Endodermal cell (in vitro differentiated cells): ENCODE results near the gene SIDT1. TPM values are rescaled to one million over a fixed set of nuclear protein-coding genes. Genes with fewer than 3 reads are reported as not detected.

Experiments used
- DNase-seq: peaks from one replicate; pipeline ENCODE4 v3.0.0-alpha.2; 2017
- H3K27ac ChIP-seq: 2 replicates; pipeline ENCODE4 v1.5.1; 2013; ENCODE audit warnings: mild to moderate bottlenecking, low read depth, low read length, moderate library complexity
- H3K27me3 ChIP-seq: 2 replicates; pipeline ENCODE4 v1.6.1; 2013; ENCODE audit warnings: mild to moderate bottlenecking, low read length, moderate library complexity; ENCODE audit not compliant: insufficient read depth, control insufficient read depth, poor library complexity, severe bottlenecking
- H3K36me3 ChIP-seq: 2 replicates; pipeline ENCODE4 v1.7.0; 2013; ENCODE audit warnings: mild to moderate bottlenecking, low read length, moderate library complexity; ENCODE audit not compliant: control insufficient read depth, insufficient read depth
- H3K4me1 ChIP-seq: one replicate; pipeline ENCODE4 v1.7.0; 2013; ENCODE audit warnings: low read length; ENCODE audit not compliant: control insufficient read depth, insufficient read depth
- H3K4me3 ChIP-seq: 2 replicates; pipeline ENCODE4 v1.5.1; 2013; ENCODE audit warnings: mild to moderate bottlenecking, low read length, moderate library complexity
- H3K9ac ChIP-seq: 2 replicates; pipeline ENCODE4 v1.6.1; 2013; ENCODE audit warnings: mild to moderate bottlenecking, low read length, moderate library complexity; ENCODE audit not compliant: poor library complexity, severe bottlenecking; ENCODE audit errors: extremely low read depth
- H3K9me3 ChIP-seq: 2 replicates; pipeline ENCODE4 v1.6.1; 2013; ENCODE audit warnings: mild to moderate bottlenecking, low read length, moderate library complexity; ENCODE audit not compliant: control insufficient read depth
- H3K27ac Mint-ChIP-seq: 2 replicates; pipeline ENCODE4 v1.8.0; 2020; ENCODE audit warnings: mixed read lengths
- H3K27me3 Mint-ChIP-seq: 2 replicates; pipeline ENCODE4 v1.8.0; 2021; ENCODE audit warnings: mild to moderate bottlenecking, mixed read lengths; ENCODE audit not compliant: insufficient read depth
- H3K36me3 Mint-ChIP-seq: 2 replicates; pipeline ENCODE4 v1.8.0; 2020; ENCODE audit warnings: low read depth, mixed read lengths
- H3K4me1 Mint-ChIP-seq: 2 replicates; pipeline ENCODE4 v1.8.0; 2020; ENCODE audit warnings: mixed read lengths
- H3K4me3 Mint-ChIP-seq: 2 replicates; pipeline ENCODE4 v1.8.0; 2020; ENCODE audit warnings: mild to moderate bottlenecking, moderate library complexity, mixed read lengths
- H3K9me3 Mint-ChIP-seq: 2 replicates; pipeline ENCODE4 v1.8.0; 2020; ENCODE audit warnings: mild to moderate bottlenecking, mixed read lengths
- CTCF ChIP-seq: fragments of 200-600 bp; sonication (generic); conservative IDR thresholded peaks from 2 replicates; pipeline ENCODE4 v1.5.0; 2021; ENCODE audit warnings: antibody characterized with exemption, mild to moderate bottlenecking
- WGBS, 2 experiments: methylation state at CpG; one replicate each; pipeline versions ENCODE4 v1.1.5 to v1.1.7; 2013; ENCODE audit warnings: missing lambda C conversion rate in 2 of 2, mixed read lengths in 1 of 2; ENCODE audit not compliant: insufficient coverage in 1 of 2, insufficient read length in 1 of 2; 5-methylcytosine and 5-hydroxymethylcytosine counted together
- total RNA-seq, 2 donors: library from RNA; stranded (reverse); fragmentation: NEBNext Ultra II Directional in 1 of 2; extraction: Animal tissue kit (Norgen Biotek cat#: 25700) in 1 of 2; gene quantifications; 2 replicates in 1 of 2; 3 replicates in 1 of 2; pipeline ENCODE4 v1.2.1, GENCODE V29; 2021

The SIDT1 gene
- total RNA-seq, 2 donors from 2014 or later = not detected

GRCh38 chr3:113545594-113545993 is 13.2 kb downstream of the SIDT1 start:
- Histone ChIP-seq H3K27me3 (no peaks in the 10 kb centered on the region), H3K27ac (no peak overlapping the region), H3K4me1 (no peaks in the 10 kb centered on the region), H3K36me3 (no peaks in the 10 kb centered on the region), H3K9ac (no peak overlapping the region), H3K9me3 (peaks cover 5% of the 10 kb centered on the region), H3K4me3 (no peak overlapping the region)
- no peak for DNase-seq
- Mint-ChIP-seq H3K27me3 (no peaks in the 10 kb centered on the region), H3K4me3 (no peak overlapping the region), H3K4me1 (no peaks in the 10 kb centered on the region), H3K9me3 (no peaks in the 10 kb centered on the region), H3K36me3 (no peaks in the 10 kb centered on the region), H3K27ac (no peak overlapping the region)
- no peak for TF ChIP-seq CTCF
- WGBS, 2 experiments = 77 to 100% methylated on average over 1 of the region's 1 CpG

- Histone ChIP-seq H3K4me1 (no peaks in the 10 kb centered on the region), H3K4me3 (no peak overlapping the region), H3K27me3 (no peaks in the 10 kb centered on the region), H3K9ac (no peak overlapping the region), H3K27ac (no peak overlapping the region), H3K36me3 (no peaks in the 10 kb centered on the region), H3K9me3 (peaks cover 2% of the 10 kb centered on the region)
- no peaks in the 10 kb centered on the region for H3K9me3 Mint-ChIP-seq
- no peaks in the 10 kb centered on the region for H3K4me1 Mint-ChIP-seq
- 91 to 94% methylated on average over 3 of the region's 3 CpGs for WGBS, 2 experiments
- H3K27ac Mint-ChIP-seq = no peak overlapping the region
- no peak overlapping the region for H3K4me3 Mint-ChIP-seq
- H3K36me3 Mint-ChIP-seq = no peaks in the 10 kb centered on the region
- no peak for TF ChIP-seq CTCF
- no peak for DNase-seq
- H3K27me3 Mint-ChIP-seq = no peaks in the 10 kb centered on the region
These were observed 14.1 kb downstream of the SIDT1 start for GRCh38 chr3:113546414-113546893.

GRCh38 chr3:113548501-113548900 is 16.1 kb downstream of the SIDT1 start:
- 98 to 100% methylated on average over 2 of the region's 2 CpGs for WGBS, 2 experiments
- H3K27me3 Mint-ChIP-seq = no peaks in the 10 kb centered on the region
- DNase-seq = no peak

More at GRCh38 chr3:113548501-113548900, 16.1 kb downstream of the SIDT1 start:
- no peaks in the 10 kb centered on the region for H3K36me3 Mint-ChIP-seq
- Histone ChIP-seq H3K9ac (no peak overlapping the region), H3K9me3 (no peaks in the 10 kb centered on the region), H3K27me3 (no peaks in the 10 kb centered on the region), H3K36me3 (no peaks in the 10 kb centered on the region), H3K4me1 (no peaks in the 10 kb centered on the region), H3K4me3 (no peak overlapping the region), H3K27ac (no peak overlapping the region)
- H3K4me3 Mint-ChIP-seq = no peak overlapping the region
- H3K27ac Mint-ChIP-seq = no peak overlapping the region
- H3K9me3 Mint-ChIP-seq = no peaks in the 10 kb centered on the region
- no peaks in the 10 kb centered on the region for H3K4me1 Mint-ChIP-seq
- TF ChIP-seq CTCF = no peak
